ENCODE data around the gene GPS2.
"Not testable (repeated sequence)": the region's sequence is repeated elsewhere in the genome, so short reads cannot be mapped to it uniquely, and the experiment has no call there.

GPS2 gene, protein sequence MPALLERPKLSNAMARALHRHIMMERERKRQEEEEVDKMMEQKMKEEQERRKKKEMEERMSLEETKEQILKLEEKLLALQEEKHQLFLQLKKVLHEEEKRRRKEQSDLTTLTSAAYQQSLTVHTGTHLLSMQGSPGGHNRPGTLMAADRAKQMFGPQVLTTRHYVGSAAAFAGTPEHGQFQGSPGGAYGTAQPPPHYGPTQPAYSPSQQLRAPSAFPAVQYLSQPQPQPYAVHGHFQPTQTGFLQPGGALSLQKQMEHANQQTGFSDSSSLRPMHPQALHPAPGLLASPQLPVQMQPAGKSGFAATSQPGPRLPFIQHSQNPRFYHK

DNA sequence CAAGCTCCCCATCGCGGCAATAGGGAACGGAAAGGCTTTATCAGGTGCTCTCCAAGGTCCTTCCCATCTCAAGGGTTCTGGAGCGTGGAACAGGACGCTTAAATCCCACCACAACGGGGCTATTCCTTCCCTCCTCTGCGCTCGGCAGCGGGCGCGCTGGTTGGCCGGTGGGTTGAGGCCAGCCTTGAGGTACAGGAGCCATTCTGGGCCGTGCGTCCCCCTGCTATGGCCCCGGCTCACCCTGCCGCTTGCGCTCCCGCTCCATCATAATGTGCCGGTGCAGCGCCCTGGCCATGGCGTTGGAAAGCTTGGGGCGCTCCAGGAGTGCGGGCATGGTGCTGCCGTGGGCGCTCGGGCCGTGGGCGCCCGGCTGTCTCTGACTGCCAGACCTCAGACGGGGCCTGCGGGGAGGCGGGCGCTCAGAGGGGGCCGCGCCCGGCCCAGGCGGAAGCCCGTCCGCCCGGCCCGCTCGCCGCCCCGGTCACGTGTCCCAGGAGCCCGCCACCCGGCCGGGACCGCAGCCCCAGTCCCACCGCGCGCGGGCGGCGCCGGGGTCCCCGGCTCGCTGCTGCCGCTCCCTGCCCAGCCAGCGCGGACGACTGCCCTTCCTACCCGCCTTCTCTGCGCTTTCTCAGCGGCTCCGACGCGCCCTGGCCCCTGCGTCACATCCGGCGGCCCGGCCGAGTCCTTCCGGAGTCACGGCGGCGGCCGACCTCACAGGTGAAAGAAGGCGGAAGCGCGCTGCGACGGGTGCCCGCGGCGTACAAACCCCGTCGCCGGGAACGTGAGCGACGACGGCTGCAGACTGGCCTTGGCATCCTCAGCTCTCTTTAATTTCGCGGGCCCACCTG, at the start of gene GPS2:
GPS2 (minus strand) TSS at position 642 of the 851 bp plus-strand sequence; CDS start at position 334, 308 bp downstream.
- DNase-seq, result peak; percentile 91 to 94

DNA sequence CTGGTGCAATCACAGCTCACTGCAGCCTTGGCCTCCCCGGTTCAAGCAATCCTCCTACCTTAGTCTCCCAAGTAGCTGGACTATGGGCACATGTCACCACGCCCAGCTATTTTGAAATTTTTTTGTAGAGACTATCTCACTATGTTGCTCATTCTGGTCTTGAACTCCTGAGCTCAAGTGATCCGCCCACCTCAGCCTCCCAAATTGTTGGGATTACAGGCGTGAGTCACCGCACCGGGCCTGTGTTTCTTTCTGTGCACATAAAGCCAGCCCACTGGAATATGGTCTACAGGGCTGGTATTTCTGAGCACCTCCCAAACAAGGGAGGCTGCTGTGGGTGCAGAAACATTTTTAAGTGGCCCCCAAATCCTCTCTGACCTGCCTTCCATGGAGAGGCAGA, 48.2 kb upstream of the GPS2 start:
- DNase-seq, result no peak

DNA sequence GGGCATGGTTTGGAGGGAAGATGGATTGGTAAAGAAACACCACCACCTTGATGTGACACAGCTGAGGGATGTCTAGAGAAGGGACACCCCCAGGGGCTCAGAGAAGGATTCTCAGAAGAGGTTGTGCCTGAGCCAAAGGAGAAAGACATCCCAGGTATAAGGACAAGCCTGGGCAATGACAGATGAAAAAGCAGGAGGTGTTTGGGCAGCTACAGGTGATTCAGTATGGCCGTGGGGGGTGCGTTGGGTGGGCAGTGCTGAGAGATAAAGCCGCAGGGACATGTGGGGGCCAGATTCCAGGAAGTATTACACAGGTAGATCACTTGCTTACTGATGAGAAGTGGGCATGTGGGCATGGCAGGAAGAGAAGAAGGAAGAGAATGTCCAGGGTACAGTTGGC, 46.7 kb upstream of the GPS2 start:
- DNase-seq, result no peak

DNA sequence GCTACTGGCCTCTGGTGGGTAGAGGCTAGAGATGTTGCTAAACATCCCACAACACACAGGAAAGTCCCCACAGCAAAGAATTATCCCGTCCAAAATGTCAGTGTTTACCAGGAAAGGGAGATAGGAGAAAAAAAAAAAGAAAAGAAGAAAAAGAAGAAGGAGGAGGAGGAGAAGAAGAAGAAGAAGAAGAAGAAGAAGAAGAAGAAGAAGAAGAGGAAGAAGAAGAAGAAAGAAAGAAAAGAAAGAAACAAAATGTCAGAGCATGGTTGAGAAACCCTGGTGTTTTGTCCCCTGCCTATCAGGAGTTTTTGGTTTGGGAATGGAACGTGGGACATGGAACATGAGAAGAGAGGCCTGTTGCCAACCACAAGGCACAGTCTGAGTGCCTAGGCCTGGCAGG, 42.2 kb upstream of the GPS2 start:
- DNase-seq, result no peak

DNA sequence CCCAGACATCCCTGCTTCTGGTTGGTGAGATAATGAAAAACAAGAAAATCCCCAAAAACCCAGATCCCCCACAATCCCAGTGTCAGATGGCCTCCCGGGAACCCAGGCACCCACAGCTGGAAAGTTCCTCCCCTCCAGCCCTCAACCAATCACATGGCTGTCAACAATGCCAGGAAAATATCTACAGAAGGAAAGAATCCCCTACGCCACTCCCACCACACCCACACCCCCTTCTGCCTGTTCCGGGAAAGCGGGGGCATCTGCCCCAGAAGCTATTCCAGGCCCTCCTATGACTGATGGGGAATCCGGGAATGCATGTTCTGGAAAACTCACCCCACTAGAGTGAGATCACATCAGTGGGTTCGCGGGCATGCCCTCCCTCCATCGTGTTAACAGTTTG, 41.6 kb upstream of the GPS2 start:
- no peak for DNase-seq

DNA sequence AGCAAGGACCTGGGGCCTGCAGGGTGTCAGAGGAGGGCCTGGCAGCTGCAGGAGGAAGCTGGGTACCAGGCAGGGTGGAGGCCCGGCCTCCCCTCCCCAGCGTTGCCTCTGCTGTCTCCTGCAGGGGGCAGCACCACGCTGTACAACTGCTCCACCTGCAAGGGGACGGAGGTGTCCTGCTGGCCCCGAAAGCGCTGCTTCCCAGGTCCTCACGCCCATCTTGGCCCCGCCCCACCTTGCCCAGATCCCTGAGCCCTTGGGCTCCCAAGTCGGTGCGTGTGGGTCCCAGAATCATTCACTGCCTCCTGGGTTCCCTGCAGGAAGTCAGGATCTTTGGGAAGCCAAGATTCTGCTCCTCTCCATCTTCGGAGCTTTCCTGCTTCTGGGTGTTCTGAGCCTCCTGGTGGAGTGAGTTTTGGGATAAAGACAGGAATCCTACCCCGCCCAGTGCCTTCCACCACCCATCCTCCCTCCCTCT, 41.0 kb upstream of the GPS2 start:
- peak; percentile 78 to 81 for DNase-seq

DNA sequence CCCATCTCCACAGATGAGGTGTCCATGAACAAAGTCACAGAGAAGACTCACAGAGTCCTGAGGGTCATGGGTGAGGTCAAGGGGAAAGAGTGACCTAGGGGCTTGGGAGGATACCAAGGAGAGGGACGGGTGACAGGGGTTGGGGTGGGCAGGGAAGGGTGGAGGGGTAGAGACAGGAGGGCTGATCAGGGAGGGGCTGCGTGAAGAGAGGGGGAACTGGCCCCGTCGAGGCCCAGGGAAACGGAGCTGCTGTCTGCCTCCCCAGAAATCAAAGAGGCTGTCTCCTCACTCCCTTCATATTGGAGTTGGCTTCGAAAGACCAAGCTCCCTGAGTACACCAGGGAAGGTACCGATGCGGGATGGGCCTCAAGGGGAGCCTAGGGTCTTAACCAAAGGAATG, 40.4 kb upstream of the GPS2 start:
- no peak for DNase-seq

DNA sequence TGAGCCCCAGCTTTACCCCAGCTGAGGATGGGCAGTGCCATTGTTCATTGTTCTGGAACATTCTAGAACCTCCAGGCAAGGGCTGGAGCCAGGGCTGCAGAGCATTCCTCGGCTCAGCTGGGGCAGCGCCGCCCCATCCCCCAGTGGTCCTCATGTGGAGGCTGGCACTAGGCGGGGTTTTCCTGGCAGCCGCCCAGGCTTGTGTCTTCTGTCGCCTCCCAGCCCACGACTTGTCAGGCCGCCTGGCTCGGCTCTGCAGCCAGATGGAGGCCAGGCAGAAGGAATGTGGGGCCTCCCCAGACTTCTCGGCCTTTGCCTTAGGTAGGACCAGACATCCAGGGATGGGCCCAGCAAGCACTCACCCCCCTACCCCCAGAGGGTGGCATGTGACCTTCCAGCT, 39.9 kb upstream of the GPS2 start, which contains the start of gene TMEM95:
TMEM95 (plus strand) TSS at position 104 of the 400 bp plus-strand sequence; CDS start at position 153, 49 bp downstream.
- no peak for DNase-seq

DNA sequence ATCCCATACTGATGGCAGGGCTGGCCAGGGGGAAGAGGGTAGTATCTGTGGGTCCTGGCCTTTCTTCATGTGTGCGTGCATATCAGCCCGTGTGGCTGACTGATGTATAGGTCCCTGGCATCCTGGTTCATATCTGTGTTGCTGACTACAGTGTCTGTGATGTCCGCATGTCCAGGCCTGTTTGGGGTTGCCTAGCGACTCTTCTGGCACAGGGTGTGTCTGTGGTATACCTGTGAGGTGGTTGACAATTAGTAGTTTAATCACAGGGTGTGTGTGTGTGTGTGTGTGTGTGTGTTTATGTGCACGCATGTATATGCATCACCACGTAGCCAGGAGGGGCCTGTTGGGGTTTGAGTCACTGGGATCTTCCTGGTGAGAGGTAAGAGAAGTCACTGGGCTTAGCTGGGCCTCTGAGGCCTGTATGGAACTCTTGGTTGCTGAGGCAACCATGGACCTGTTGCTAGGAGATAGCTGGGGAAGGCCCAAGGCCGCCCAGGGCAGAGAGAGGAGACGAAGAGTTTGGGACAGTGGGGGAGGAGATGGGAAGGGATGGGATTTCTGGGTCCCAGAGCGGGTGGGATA, 39.2 kb upstream of the GPS2 start:
- DNase-seq, result no peak

DNA sequence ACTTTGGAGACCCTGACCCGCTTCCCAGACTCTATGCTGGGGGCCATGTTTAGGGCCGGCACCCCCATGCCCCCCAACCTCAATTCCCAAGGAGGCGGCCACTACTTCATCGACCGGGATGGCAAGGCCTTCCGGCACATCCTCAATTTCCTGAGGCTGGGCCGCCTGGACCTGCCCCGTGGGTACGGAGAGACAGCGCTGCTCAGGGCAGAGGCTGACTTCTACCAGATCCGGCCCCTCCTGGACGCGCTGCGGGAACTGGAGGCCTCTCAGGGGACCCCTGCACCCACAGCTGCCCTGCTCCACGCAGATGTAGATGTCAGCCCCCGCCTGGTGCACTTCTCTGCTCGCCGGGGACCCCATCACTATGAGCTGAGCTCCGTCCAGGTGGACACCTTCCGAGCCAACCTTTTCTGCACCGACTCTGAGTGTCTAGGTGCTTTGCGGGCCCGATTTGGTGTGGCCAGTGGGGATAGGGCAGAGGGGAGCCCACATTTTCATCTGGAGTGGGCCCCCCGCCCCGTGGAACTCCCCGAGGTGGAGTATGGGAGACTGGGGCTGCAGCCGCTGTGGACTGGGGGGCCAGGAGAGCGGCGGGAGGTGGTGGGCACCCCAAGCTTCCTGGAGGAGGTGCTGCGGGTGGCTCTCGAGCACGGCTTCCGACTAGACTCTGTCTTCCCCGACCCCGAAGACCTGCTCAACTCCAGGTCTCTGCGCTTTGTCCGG, 37.9 kb upstream of the GPS2 start:
- DNase-seq, result no peak

DNA sequence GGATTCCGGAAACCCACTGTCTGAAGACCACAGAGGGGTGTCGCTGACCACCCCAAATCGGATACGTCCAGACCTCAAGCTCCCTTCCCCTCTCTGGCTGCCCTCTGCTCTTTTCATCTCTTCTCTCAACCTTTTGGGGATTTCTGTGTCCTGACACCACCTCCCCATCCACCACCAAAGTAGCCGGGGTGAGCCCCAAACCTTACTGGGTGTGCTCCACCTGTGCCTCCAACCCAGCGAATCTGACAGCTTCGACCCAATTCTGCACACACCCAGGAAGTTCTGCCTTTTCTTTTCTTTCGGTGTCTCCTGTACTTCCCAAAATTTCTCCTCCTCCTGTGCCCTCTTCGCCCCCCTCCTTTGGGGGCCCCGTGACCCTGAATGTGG, 37.3 kb upstream of the GPS2 start:
- no peak for DNase-seq

DNA sequence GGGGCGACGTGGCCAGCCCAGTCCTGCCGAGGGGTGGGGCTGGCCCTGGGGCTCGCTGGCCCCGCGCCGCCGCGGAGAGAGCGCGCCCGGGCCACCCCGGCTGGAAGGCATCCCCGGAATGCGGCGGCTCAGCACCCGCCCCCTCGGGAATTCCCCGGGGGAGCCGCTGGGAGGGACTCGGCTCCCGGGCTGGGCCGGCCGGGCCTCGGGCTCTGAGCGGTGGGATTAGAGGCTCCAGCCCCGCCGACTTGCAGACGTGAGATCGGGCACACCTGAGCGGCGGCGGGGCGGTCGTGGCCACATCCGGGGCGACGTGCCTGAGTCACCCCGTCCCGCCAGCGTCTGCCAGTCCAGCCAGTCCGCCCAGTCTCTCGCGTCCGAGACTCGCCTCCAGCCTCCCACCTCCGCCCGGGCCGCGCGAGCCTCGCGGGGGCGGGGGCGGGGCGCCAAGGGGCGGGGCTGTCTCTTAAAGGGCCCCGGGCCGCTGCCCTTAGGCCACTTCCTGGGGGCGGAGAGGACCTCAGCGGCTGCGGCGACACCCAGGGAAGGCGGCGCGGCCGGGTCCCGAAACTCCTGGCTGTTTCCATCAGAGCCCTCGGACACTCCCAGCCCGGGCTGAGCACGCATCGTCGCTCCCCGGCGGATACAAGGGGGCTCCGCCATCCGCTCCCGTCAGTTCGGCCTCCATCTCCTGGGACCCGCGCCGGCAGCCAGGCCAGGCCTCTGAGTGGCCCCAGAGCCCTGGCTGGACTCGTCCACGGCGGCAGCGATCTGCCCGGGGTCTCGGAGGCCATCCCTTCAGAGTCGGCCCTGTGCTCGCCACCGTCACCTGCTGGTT, 36.7 kb upstream of the GPS2 start, which contains the start of gene KCTD11:
KCTD11 (plus strand) TSS at position 498 of the 838 bp plus-strand sequence.
- DNase-seq, result peak; percentile 54 to 68

DNA sequence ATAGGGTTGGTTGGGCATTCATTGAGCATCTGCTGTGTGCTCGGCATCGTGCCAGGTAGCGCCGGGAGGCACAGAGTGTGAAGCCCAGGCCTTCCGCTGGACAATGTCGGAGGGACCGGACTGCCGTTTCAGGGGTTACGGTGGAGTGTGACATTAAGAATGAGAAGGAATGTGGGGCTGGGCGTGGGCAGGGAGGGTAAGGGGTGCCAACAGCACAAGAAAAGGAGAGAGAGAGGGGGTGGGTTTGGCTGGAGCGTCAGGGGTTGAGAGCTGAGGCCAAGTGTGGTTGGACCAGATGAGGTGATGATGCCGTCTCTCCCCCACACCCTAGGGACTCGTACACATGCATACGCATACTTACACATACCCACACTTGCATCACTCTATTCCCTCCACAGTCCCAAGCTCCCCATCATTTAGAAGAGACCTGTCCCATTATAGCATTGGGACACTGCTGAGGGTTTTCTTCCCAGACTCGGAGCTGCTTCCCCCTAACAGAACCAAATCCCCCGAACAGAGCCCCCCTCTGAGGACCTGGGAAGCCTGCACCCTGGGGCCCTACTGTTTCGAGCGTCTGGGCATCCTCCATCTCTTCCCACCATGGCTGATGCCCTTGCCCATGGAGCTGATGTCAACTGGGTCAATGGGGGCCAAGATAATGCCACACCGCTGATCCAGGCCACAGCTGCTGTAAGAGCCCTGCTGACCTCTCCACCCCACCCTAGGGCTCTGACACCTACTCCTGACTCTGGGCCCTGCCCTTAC, 33.5 kb upstream of the GPS2 start:
- no peak for DNase-seq

DNA sequence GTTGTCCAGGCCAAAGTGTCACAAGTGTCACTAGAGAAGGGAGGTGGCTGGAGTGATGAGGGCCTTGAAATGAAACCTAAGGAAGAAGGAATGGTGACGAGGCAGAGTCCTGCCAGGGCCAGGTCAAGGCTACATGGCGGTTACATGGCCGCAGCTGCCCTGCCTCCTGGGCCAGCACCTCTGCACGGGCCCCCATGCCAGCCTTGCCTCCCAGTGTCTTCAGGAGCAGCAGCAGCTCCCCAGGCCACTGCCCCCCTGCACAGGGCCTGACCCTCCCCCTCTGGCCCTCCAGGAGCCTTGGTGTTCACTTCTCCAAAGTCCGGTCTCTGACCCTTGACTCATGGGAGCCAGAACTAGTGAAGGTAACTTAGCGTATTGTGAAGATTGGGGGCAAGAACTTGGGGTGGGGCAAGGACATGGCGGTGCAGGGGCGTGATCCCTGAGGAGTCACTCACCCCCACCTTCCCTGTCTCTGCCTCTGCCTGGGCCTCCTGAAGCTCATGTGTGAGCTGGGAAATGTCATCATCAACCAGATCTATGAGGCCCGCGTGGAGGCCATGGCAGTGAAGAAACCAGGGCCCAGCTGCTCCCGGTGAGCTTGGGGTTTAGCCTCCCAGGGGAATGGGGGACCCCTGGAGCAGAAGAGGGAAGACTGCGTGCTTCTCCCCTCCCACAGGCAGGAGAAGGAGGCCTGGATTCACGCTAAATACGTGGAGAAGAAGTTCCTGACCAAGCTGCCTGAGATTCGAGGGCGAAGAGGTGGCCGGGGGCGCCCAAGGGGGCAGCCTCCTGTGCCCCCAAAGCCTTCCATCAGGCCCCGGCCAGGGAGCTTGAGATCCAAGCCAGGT, 32.7 kb upstream of the GPS2 start:
- no peak for DNase-seq

DNA sequence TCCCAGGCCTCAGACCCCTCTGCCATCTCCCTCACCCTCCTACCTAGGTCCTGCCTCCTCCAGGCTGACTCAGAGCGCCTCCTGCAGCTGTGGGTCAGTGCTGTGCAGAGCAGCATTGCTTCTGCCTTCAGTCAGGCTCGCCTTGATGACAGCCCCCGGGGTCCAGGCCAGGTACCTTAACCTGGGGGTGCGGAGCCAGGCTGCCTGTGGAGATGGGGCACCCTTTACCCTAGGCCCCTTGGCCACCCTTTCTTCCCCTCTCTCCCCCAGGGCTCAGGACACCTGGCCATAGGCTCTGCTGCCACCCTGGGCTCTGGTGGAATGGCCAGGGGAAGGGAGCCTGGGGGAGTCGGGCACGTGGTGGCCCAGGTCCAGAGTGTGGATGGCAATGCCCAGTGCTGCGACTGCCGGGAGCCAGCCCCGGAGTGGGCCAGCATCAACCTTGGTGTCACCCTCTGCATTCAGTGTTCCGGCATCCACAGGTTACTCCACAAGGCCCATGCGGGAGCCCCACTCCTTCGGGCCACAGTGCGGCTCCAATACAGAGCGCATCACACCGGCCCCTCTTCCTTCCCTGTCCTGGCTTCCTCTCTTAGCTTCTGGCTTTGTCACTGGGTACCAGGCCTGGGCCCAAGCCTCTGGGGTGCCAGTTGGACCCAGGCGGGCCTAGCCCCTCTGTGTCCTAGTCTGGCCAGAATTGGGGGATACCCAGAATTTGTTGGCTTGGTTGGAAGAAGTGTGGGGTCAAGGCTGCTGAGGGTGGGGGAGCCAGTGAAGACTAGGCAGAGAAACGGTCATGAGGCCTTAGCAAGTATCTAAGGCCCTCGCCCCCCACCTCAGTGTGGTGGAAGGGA, 31.8 kb upstream of the GPS2 start:
- no peak for DNase-seq

DNA sequence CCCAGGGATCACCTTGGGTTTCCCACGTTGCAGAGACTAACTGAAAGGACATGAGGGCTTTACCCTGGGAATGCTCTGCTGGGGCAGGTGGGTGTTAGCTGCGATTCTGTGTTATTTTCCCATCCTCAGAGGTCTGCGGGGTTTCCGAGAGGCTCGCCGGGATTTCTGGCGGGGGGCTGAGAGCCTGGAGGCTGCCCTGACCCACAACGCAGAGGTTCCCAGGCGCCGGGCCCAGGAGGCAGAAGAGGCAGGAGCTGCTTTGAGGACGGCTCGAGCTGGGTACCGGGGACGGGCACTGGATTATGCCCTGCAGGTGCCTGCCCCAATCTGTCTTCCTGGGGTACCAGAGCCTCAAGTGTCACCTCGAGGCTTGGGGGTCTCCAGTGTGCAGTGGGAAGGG, 28.1 kb upstream of the GPS2 start:
- DNase-seq, result no peak

DNA sequence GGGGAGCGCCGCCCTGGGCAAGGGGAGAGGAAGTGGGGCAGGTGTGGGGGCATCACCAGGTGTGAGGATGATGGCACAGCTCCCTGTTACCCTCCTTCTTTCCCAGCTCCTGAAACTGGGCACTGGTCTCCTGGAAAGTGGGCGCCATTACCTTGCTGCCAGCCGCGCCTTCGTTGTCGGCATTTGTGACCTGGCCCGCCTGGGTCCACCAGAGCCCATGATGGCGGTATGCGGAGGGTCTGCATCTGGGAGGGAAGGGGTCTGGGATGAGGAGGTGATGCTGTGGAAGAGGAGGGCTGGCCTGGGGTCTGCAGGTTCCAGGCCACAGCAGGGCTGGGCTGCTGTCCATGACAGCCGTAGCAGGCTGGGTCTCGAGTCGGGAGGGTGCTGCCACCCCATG, 26.7 kb upstream of the GPS2 start:
- no peak for DNase-seq

DNA sequence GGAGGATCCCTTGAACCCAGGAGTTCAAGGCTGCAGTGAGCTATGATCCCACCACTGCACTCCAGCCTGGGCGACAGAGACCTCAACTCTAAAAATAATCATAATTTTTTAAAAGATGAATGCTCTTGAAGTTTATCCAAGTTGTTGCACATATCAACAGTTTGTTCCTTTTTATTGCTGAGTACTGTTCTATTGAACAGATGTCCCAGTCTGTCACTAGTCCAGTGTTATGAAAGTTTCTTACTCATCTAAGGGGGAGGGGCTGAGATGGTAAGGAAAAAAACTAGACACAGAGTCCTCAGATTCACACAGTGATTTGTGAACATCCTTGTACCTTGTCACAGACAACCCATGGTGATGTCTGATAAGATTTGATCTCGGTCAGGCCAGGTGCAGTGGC, 25.0 kb upstream of the GPS2 start:
- DNase-seq, result no peak

DNA sequence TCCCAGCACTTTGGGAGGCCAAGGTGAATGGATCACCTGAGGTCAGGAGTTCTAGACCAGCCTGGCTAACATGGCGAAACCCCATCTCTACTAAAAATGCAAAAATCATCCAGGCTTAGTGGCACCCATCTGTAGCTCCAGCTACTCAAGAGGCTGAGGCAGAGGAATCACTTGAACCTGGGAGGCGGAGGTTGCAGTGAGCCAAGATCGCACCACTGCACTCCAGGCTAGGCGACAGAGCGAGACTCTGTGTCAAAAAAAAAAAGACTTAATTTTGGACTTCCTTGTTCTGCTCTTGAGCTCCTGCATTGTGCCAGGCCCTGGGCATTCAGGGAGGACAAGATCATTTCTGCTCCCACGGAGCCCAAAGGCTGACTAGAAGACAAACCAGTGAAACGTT, 22.4 kb upstream of the GPS2 start:
- not testable (repeated sequence) for DNase-seq
